ENCODE measurements around the gene TSPO2.

- no peak for TF ChIP-seq CTCF (IDR thresholded peaks at IDR 0.05; ENCODE audit: low read length)
- TF ChIP-seq EZH2 (IDR thresholded peaks at IDR 0.05; ENCODE audit: borderline replicate concordance, low read length) = no peak
Observed at GRCh38 chr6:41013466-41014153, 28.7 kb upstream of the TSPO2 start.
